NCI-H774 (cell line): ENCODE data around the gene FAF1.
"Not testable (repeated sequence)": the region's sequence is repeated elsewhere in the genome, so short reads cannot be mapped to it uniquely, and the experiment has no call there.

Experiments used
- DNase-seq: peaks from one replicate; lab custom pipeline; 2025; lab: John Stamatoyannopoulos, UW

The FAF1 gene

DNA sequence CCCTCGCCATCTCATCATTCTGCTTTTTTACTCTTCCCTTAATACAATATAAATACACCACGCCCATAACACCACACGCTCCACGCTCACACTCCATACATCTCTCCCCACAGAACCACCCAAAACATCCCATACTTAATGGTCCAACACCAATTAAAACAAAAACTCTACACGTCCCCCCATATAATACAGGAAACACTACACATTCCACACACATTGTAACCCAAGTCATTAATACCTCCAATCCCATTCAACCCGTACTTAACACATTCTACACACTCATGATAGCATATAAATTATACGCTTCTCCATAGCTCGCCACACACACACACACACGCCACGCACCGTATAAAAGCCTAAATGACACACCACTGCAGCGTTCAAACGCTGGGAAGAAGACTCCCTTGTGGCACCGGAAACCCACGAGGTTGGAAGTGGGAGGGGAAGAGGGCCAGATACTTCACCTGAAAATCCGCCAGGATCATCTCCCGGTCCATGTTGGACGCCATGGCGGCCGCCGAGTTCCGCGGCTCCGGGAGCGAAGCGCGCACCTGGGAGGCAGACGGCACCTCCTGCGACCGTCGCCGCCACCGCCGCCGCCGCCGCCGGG is 659 bp downstream of the FAF1 start:
- DNase-seq: peak; percentile 63

DNA sequence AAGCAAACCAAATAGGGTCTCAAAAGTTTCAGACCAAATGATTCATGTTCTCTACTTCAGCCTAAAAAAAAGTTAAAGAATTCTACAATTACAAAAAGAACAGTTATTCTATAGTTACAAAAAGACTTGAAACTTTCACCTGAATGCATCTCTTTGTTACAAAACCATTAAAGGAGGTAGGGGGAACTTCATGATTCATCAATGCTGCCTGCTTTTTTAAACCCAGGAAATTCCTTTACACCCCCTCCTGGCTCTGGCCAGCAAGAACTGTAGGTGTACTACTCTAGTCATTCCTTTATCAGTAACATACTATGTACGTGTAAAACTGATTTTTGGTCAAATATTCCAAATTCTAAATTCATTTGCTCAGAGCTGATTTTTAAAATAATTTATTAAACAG is 5.0 kb downstream of the FAF1 start:
- no peak for DNase-seq

- DNase-seq: not testable (repeated sequence)
Observed at GRCh38 chr1:50952566-50952965, 7.5 kb downstream of the FAF1 start.

DNA sequence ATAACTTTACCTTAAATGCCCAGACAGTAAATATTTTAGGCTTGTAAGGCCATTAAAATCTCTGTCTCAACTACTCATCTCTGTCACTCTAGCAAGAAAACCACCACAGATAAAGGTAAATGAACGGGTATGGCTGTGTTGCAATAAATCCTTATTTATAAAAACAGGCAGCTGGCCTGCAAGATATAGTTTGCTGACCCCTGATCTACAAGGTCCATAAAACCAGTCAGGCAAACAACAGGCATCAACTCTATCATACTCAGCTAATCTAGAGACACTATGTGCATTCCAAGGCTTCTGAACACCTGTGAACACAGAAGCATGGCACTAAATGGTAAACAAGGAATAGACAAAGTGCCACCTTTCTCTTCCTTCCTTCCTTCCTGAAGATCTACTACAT is 9.7 kb downstream of the FAF1 start:
- DNase-seq: no peak

DNA sequence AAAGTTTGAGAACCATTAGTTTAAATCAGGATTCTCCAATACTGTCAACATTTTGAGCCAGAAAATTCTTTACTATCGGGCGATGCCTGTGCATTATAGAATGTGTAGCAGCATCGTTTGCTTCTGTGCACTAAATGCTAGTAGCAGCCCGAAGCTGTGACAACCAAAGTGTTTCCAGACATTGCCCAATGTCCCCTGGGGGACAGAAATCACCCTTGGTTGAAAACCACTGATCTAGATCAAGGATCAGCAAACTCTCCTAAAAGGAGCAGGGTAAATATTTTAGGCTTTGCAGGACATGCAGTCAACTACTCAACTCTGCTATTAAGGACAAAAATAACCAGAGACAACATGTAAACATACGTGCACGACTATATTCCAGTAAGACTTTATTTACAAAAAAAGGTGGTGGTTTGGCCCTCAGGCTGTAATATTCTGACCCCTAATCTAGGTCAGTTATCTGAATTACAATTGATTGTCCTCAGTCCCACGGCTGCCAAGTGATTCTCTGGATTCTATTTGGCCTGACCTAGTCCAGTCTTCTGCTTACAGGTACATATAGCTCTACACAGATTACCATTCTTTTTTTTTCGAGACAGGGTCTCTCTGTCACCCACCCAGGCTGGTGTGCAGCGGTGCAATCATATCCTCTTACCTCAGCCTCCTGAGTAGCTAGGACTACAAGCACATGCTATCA is 10.6 kb downstream of the FAF1 start:
- no peak for DNase-seq

- DNase-seq: no peak
Observed at GRCh38 chr1:50942334-50942733, 17.7 kb downstream of the FAF1 start.

DNA sequence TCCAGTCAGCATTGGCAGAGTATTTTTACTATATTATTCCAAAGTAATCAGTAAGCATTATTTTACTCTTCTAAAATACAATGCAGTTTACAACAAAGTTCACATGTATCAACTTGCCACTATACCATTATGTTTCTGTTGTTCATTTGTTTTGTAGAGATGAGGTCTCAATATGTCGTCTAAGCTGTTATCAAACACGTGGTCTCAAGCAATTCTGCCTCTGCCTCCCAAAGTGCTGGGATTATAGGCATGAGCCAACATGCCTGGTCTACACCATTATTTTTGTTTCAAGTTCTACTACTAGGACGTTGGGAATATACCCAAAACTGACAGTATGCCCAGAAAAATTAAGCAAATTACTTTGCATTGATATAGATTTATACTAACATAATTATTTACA is 19.8 kb downstream of the FAF1 start:
- DNase-seq: no peak

DNA sequence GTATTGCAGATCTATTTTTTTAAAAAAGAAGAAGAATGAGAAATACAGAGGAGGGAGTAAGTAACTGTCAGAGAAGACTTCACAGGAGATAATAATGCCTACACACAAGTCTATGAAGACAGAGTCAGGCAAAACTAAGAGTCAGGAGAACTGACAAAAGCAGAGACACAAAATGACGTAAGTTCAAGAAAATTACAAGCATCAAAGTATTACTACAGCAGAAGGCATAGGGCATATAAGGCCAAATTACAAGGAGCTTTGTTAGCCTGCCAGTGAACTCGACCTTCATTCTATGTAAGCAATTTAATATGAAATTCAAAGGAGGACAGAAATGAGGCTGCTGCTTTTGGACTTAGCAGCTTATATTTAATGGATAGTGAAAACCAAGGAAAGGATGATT is 23.7 kb downstream of the FAF1 start:
- DNase-seq: no peak

DNA sequence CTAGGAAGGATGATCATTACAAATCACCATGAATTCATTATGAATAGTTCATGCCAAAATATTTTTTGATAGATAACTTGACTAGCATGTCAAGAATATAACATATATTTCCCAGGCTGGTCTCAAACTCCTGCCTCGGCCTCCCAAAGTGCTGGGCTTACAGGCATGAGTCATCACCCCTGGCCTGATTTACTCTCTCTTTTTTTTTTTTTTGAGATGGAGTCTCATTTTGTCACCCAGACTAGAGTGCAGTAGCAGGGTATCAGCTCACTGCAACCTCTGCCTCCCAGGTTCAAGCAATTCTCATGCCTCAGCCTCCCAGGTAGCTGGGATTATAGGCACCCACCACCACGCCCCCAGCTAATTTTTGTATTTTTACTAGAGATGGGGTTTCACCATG is 24.8 kb downstream of the FAF1 start:
- not testable (repeated sequence) for DNase-seq

- DNase-seq: no peak
Observed at GRCh38 chr1:50934838-50935237, 25.2 kb downstream of the FAF1 start.

DNA sequence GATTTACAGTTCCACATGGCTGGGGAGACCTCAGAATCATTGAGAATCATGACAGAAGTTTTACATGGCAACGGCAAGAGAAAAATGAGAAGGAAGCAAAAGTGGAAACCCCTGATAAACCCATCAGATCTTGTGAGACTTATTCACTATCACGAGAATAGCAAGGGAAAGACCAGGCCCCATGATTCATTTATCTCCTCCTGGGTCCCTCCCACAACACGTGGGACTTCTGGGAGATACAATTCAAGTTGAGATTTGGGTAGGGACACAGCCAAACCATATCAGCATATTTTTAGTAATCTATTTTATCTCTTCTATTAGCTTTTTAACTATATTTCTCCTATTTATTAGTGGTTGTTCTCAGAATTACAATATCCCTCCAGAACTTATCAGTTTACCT is 26.3 kb downstream of the FAF1 start:
- not testable (repeated sequence) for DNase-seq

GRCh38 chr1:50932043-50932442 is 28.0 kb downstream of the FAF1 start:
- DNase-seq: not testable (repeated sequence)

DNA sequence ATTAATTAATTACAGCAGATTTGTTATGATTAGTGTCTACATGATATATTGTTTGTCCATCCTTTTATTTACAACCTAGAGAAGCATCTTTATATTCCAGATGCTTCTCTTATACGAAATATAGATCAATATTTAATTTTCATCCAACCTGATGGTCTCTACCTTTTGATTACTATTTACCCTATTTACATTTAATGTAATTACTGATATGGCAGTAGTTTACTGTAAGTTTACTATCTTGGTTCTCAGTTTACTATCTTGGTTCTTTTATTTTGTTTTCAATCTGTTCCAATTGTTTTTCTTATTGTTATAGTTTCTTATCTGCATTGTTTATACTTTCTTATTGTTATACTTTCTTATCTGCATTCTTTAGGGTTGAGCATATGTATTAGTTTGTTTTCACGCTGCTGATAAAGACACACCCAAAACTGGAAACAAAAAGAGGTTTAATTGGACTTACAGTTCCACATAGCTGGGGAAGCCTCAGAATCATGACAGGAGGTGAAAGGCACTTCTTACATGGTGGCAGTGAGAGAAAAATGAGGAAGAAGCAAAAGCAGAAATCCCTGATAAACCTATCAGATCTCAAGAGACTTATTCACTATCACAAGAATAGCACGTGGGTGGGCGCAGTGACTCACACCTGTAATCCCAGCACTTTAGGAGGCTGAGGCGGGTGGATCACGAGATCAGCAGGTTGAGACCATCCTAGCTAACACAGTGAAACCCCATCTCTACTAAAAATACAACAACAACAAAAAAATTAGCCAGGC is 28.9 kb downstream of the FAF1 start:
- no peak for DNase-seq

GRCh38 chr1:50930193-50930592 is 29.9 kb downstream of the FAF1 start:
- DNase-seq: no peak

DNA sequence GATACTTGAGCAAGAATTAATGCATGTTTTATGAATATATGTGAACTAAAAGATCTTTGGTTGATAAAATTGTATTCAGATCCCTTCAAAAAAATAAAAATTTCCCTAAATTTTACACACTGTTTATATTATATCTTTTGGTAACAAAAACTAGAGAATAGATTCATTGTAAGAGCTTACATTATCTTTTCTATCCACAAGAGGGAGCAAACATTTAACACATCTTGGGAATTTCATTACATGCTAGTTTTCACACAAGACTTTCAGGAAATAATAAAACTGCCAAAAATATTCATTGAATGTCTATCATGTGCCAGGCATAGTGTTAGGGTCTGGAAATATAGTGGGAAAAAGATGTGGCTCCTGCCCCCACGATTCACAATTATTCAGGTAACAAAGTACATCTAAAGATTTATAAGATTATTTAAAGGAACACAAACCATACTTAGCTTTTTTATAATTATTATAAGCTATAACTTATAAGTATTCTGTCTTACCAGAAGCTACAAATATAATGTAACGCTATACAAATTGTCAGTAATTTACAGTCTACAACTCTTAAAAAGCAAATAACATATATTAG is 30.6 kb downstream of the FAF1 start:
- peak; percentile 16 for DNase-seq

DNA sequence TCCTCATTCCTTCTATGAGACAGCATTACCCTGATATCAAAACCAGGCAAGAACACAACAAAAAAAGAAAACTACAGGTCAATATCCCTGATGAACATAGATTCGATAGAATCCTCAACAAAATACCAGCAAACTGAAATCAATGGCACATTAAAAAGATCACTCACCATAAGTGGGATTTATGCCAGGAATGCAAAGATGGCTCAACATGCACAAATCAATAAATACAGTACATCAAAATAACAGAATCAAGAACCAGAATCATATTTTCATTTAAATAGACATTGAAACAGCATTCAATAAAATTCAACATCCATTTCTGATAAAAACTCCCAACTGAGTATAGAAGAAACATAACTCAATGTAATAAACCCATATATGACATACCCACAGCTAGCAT is 36.5 kb downstream of the FAF1 start:
- no peak for DNase-seq

DNA sequence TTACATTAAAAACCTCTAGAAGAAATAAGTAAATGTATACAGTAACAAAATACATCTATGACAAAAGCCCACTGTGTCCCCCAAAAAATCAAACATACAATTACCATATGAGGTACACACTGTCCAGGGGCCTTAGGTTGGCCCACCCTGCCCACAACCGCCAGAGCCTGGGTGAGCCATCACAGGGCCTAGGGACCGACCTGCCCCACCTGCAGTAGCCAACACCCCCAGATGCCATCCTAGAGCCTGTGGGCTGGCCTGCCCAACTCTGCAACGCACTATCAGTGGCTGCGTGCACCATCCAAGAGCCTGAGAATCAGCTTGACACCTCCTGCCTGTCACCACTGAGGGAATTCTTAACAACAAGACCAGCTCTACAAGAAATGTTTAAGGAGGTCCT is 39.0 kb downstream of the FAF1 start:
- DNase-seq: no peak

DNA sequence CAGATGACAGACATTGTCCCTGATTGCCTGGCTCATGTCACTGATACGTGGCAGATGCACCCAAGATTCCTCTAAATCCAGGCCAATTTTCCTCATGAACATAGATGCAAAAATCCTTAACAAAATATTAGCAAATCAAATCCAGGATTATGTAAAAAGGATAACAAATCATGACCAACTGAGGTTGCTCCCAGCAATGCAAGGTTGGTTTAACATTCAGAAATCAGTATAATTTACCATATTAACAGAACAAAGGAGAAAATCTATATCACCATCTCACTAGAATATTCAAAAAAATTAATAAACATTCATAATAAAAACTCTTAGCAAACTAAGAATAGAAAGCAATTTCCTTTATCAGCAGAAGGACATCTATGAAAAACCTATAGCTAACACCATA is 39.7 kb downstream of the FAF1 start:
- DNase-seq: no peak

GRCh38 chr1:50917138-50918137 is 42.6 kb downstream of the FAF1 start:
- no peak for DNase-seq

DNA sequence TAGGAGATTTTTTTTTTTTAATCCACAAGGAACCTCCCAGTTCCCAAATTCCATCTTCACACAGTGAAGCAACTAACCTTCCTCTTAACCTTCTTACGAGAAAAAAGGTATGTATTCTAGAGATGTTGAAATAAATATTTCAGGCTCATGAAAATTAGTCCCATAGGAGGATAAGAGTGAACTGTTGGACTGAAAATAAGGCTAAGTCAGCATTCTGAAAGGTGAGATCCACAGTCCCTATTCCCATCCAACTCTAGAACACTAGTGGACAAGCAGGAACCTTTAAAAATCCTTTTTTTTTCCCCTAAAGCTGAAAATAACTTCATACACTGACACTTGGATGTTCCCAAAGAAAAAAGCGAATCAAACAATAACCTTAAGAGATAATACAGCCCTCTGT is 44.4 kb downstream of the FAF1 start:
- no peak for DNase-seq

- DNase-seq: no peak
Observed at GRCh38 chr1:50913954-50914353, 46.1 kb downstream of the FAF1 start.

DNA sequence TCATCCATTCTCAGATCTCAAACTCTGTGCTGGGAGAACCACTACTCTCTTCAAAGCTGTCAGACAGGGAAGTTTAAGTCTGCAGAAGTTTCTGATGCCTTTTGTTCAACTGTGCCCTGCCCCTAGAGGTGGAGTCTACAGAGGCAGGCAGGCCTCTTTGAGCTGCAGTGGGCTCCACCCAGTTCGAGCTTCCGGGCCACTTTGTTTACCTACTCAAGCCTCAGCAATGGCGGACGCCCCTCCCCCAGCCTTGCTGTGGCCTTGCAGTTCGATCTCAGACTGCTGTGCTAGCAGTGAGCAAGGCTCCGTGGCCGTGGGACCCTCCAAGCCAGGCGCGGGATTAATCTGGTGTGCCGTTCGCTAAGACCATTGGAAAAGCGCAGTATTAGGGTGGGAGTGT is 49.7 kb downstream of the FAF1 start:
- DNase-seq: not testable (repeated sequence)
